ENCODE data around the gene NT5DC1. TPM values are rescaled to one million over a fixed set of nuclear protein-coding genes. Genes with fewer than 3 reads are reported as not detected.

Gene NT5DC1
- total RNA-seq, 1 donor from 2014 or later = 44.1 TPM

- H3K4me1 Mint-ChIP-seq (ENCODE audit: low read depth) = peaks cover 2% of the 10 kb centered on the region
- no peak overlapping the region for H3K4me3 Mint-ChIP-seq (ENCODE audit: low read depth)
- intact Hi-C loops (cut with micrococcal nuclease) = no loop called here
- H3K9me3 Mint-ChIP-seq = no peaks in the 10 kb centered on the region
- H3K27ac Mint-ChIP-seq = no peak overlapping the region
- H3K36me3 Mint-ChIP-seq (ENCODE audit: low read depth) = no peaks in the 10 kb centered on the region
- DNase-seq (ENCODE audit: low spot score) = no peak
- H3K27me3 Mint-ChIP-seq (ENCODE audit: low read depth) = no peaks in the 10 kb centered on the region
Observed at GRCh38 chr6:116191881-116192280, 91.2 kb downstream of the NT5DC1 start.

GRCh38 chr6:116192786-116193185 is 92.1 kb downstream of the NT5DC1 start:
- H3K36me3 Mint-ChIP-seq (ENCODE audit: low read depth) = no peaks in the 10 kb centered on the region
- peaks cover 2% of the 10 kb centered on the region for H3K4me1 Mint-ChIP-seq (ENCODE audit: low read depth)
- DNase-seq (ENCODE audit: low spot score) = no peak
- H3K4me3 Mint-ChIP-seq (ENCODE audit: low read depth) = no peak overlapping the region
- intact Hi-C loops (cut with micrococcal nuclease) = no loop called here
- H3K27ac Mint-ChIP-seq = no peak overlapping the region
- no peaks in the 10 kb centered on the region for H3K27me3 Mint-ChIP-seq (ENCODE audit: low read depth)
- H3K9me3 Mint-ChIP-seq = no peaks in the 10 kb centered on the region

GRCh38 chr6:116196841-116197240 is 96.2 kb downstream of the NT5DC1 start:
- Mint-ChIP-seq H3K36me3 (ENCODE audit: low read depth) (no peaks in the 10 kb centered on the region), H3K27ac (no peak overlapping the region), H3K4me1 (ENCODE audit: low read depth) (peaks cover 7% of the 10 kb centered on the region), H3K9me3 (no peaks in the 10 kb centered on the region), H3K27me3 (ENCODE audit: low read depth) (no peaks in the 10 kb centered on the region), H3K4me3 (ENCODE audit: low read depth) (no peak overlapping the region)
- intact Hi-C loops (cut with micrococcal nuclease) = no loop called here
- no peak for DNase-seq (ENCODE audit: low spot score)

- Mint-ChIP-seq H3K4me1 (ENCODE audit: low read depth) (peaks cover 8% of the 10 kb centered on the region), H3K27me3 (ENCODE audit: low read depth) (no peaks in the 10 kb centered on the region), H3K27ac (no peak overlapping the region), H3K9me3 (no peaks in the 10 kb centered on the region), H3K4me3 (ENCODE audit: low read depth) (no peak overlapping the region), H3K36me3 (ENCODE audit: low read depth) (no peaks in the 10 kb centered on the region)
- intact Hi-C loops (cut with micrococcal nuclease) = no loop called here
- no peak for DNase-seq (ENCODE audit: low spot score)
Observed at GRCh38 chr6:116200619-116201249, 100.1 kb downstream of the NT5DC1 start.

GRCh38 chr6:116201538-116201937 is 100.9 kb downstream of the NT5DC1 start:
- H3K4me3 Mint-ChIP-seq (ENCODE audit: low read depth) = no peak overlapping the region
- H3K27ac Mint-ChIP-seq = no peak overlapping the region
- H3K9me3 Mint-ChIP-seq = no peaks in the 10 kb centered on the region
- intact Hi-C loops (cut with micrococcal nuclease) = no loop called here
- H3K4me1 Mint-ChIP-seq (ENCODE audit: low read depth) = peaks cover 11% of the 10 kb centered on the region
- no peaks in the 10 kb centered on the region for H3K27me3 Mint-ChIP-seq (ENCODE audit: low read depth)
- no peak for DNase-seq (ENCODE audit: low spot score)
- H3K36me3 Mint-ChIP-seq (ENCODE audit: low read depth) = no peaks in the 10 kb centered on the region

GRCh38 chr6:116205281-116205680 is 104.6 kb downstream of the NT5DC1 start:
- peaks cover 11% of the 10 kb centered on the region for H3K4me1 Mint-ChIP-seq (ENCODE audit: low read depth)
- H3K27ac Mint-ChIP-seq = no peak overlapping the region
- intact Hi-C loops (cut with micrococcal nuclease) = no loop called here
- DNase-seq (ENCODE audit: low spot score) = no peak
- H3K27me3 Mint-ChIP-seq (ENCODE audit: low read depth) = no peaks in the 10 kb centered on the region
- no peak overlapping the region for H3K4me3 Mint-ChIP-seq (ENCODE audit: low read depth)
- H3K9me3 Mint-ChIP-seq = no peaks in the 10 kb centered on the region
- no peaks in the 10 kb centered on the region for H3K36me3 Mint-ChIP-seq (ENCODE audit: low read depth)

- Mint-ChIP-seq H3K4me1 (ENCODE audit: low read depth) (peaks cover 7% of the 10 kb centered on the region), H3K27ac (no peak overlapping the region), H3K36me3 (ENCODE audit: low read depth) (no peaks in the 10 kb centered on the region), H3K9me3 (no peaks in the 10 kb centered on the region), H3K4me3 (ENCODE audit: low read depth) (no peak overlapping the region), H3K27me3 (ENCODE audit: low read depth) (no peaks in the 10 kb centered on the region)
- no peak for DNase-seq (ENCODE audit: low spot score)
- intact Hi-C loops (cut with micrococcal nuclease) = no loop called here
Observed at GRCh38 chr6:116206231-116206903, 105.7 kb downstream of the NT5DC1 start.

GRCh38 chr6:116208056-116208785 is 107.6 kb downstream of the NT5DC1 start:
- H3K36me3 Mint-ChIP-seq (ENCODE audit: low read depth) = no peaks in the 10 kb centered on the region
- DNase-seq (ENCODE audit: low spot score) = no peak
- intact Hi-C loops (cut with micrococcal nuclease) = no loop called here
- no peaks in the 10 kb centered on the region for H3K27me3 Mint-ChIP-seq (ENCODE audit: low read depth)
- no peaks in the 10 kb centered on the region for H3K9me3 Mint-ChIP-seq
- H3K4me3 Mint-ChIP-seq (ENCODE audit: low read depth) = no peak overlapping the region
- no peak overlapping the region for H3K27ac Mint-ChIP-seq
- peaks cover 7% of the 10 kb centered on the region for H3K4me1 Mint-ChIP-seq (ENCODE audit: low read depth)

GRCh38 chr6:116210316-116210715 is 109.7 kb downstream of the NT5DC1 start:
- H3K27ac Mint-ChIP-seq = no peak overlapping the region
- H3K4me1 Mint-ChIP-seq (ENCODE audit: low read depth) = peaks cover 4% of the 10 kb centered on the region
- intact Hi-C loops (cut with micrococcal nuclease) = no loop called here
- no peaks in the 10 kb centered on the region for H3K27me3 Mint-ChIP-seq (ENCODE audit: low read depth)
- no peak for DNase-seq (ENCODE audit: low spot score)
- no peak overlapping the region for H3K4me3 Mint-ChIP-seq (ENCODE audit: low read depth)
- H3K36me3 Mint-ChIP-seq (ENCODE audit: low read depth) = no peaks in the 10 kb centered on the region
- H3K9me3 Mint-ChIP-seq = no peaks in the 10 kb centered on the region

- intact Hi-C loops (cut with micrococcal nuclease) = no loop called here
- Mint-ChIP-seq H3K27me3 (ENCODE audit: low read depth) (no peaks in the 10 kb centered on the region), H3K36me3 (ENCODE audit: low read depth) (no peaks in the 10 kb centered on the region), H3K27ac (no peak overlapping the region), H3K9me3 (no peaks in the 10 kb centered on the region), H3K4me3 (ENCODE audit: low read depth) (no peak overlapping the region), H3K4me1 (ENCODE audit: low read depth) (peaks cover 3% of the 10 kb centered on the region)
- no peak for DNase-seq (ENCODE audit: low spot score)
Observed at GRCh38 chr6:116210750-116211425, 110.2 kb downstream of the NT5DC1 start.

- intact Hi-C loops (cut with micrococcal nuclease) = loop anchor here (5.0 kb wide), 2 partner anchors 63 to 358 kb away; partner anchors contain the start of genes RWDD1 and TSPYL1
- no peak overlapping the region for H3K27ac Mint-ChIP-seq
- H3K27me3 Mint-ChIP-seq (ENCODE audit: low read depth) = no peaks in the 10 kb centered on the region
Observed at GRCh38 chr6:116214681-116215080, 114.0 kb downstream of the NT5DC1 start.

GRCh38 chr6:116215414-116215813 is 114.8 kb downstream of the NT5DC1 start:
- no peak overlapping the region for H3K27ac Mint-ChIP-seq
- H3K27me3 Mint-ChIP-seq (ENCODE audit: low read depth) = no peaks in the 10 kb centered on the region
- H3K4me1 Mint-ChIP-seq (ENCODE audit: low read depth) = no peaks in the 10 kb centered on the region
- intact Hi-C loops (cut with micrococcal nuclease) = loop anchor here (5.0 kb wide), 2 partner anchors 62 to 357 kb away; partner anchors contain the start of genes RWDD1 and TSPYL1
- H3K9me3 Mint-ChIP-seq = no peaks in the 10 kb centered on the region
- H3K4me3 Mint-ChIP-seq (ENCODE audit: low read depth) = no peak overlapping the region
- no peak for DNase-seq (ENCODE audit: low spot score)
- H3K36me3 Mint-ChIP-seq (ENCODE audit: low read depth) = no peaks in the 10 kb centered on the region

More at GRCh38 chr6:116214681-116215080, 114.0 kb downstream of the NT5DC1 start:
- Mint-ChIP-seq H3K4me3 (ENCODE audit: low read depth) (no peak overlapping the region), H3K36me3 (ENCODE audit: low read depth) (no peaks in the 10 kb centered on the region), H3K4me1 (ENCODE audit: low read depth) (no peaks in the 10 kb centered on the region), H3K9me3 (no peaks in the 10 kb centered on the region)
- DNase-seq (ENCODE audit: low spot score) = no peak
